ENCODE measurements around the gene OSBPL5.
"Not testable (repeated sequence)": the region's sequence is repeated elsewhere in the genome, so short reads cannot be mapped to it uniquely, and the experiment has no call there.

OSBPL5 gene

DNA sequence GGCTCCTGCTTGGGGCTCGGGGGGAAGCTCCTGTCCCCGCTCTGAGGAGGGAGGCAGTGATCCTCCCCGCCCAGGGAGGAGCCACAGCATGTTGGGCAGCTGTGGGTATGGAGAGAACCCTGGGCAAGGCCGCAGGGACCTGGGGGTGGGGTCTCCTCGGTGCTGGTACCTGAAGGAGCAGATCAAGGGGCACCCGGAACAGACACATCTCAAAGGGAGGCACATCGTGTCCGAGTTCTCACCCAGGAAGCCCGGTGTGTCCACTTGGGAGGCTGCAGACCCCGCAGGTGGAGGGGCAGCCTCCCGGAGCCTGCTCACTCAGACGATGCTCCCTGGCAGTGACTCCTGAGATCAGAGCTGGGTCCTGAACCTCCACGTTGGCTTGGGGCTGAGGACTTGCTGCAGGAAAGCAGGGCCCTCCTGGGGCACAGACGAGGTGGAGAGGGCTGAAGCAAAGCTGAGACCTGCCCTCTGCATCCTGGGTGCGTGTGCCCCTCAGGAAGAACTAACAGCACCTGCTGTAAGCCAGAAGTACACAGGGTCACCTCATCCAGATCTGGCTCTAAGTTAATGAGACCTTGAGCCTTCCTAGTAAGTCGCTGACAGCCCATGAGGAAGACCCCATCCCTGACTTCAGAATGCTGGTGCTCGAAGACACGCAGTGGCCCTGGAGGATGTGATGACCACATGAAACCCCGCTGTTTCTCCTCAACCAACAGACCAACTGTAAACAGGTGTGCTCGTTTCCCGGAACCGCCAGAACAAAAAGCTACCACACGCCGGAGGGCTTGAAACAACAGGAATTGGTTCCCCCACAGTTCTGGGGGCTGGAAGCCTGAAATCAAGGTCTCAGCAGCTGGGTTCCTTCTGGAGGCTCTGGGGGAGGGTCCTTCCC, 5.9 kb upstream of the OSBPL5 start:
- no peak for TF ChIP-seq FOXK2 (IDR thresholded peaks at IDR 0.05)
- TF ChIP-seq ELF4 (IDR thresholded peaks at IDR 0.05), result no peak
- no peak for TF ChIP-seq NFRKB (IDR thresholded peaks at IDR 0.05)
- no peak for DNase-seq (ENCODE audit: extremely low spot score)
- POLR2A ChIA-PET, result no interaction called here
- CTCF ChIA-PET, result no interaction called here

- no peak for DNase-seq (ENCODE audit: extremely low spot score)
- POLR2A ChIA-PET, result interaction anchor here (1.1 kb wide), 1 partner anchor 10 kb away, joined by 3 read pairs; no protein-coding TSS in a partner anchor
- CTCF ChIA-PET, result interaction anchor here (0.7 kb wide), 1 partner anchor 28 kb away, joined by 3 read pairs; no protein-coding TSS in a partner anchor
Measured at GRCh38 chr11:3170044-3170755, 5.1 kb upstream of the OSBPL5 start.

DNA sequence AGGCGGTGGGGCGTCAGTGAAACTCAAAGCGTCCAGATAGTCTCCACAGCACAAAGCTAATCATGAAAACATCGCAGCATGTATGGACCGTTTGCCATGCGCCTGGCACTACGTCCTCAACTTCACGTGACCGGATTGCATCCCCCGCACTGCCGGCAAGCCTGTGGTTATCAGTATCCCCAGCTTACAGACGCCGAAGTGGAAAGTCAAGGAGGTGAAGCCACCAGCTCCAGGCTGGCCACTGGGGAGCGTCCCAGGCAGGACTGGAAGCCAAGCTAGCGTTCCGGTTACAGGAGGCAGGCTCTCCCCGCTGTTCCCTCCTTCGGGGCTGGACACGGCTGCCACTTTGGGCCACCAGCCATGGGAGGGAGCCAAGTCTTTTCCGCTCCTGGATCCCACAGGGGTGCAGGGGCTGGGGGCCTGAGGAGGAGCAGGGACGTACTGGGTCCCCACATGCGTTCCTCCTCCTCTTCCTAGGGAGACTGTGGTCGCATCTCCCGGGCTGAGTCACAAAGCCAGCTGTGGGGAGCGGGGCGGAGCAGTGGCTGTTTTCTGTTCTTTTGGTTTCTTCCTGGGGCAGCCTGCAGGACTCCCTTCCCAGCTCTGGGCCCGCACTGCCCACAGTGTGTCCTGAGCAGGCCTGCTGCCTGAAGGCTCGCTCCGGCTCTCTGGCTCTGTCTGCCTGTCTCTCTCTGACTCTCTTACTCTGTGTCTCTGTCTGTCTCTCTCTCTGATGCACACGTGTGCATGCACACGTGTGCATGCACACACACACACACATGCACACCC, 4.3 kb upstream of the OSBPL5 start:
- no peak for DNase-seq (ENCODE audit: extremely low spot score)
- no peak for TF ChIP-seq TARDBP (IDR thresholded peaks at IDR 0.05)
- TF ChIP-seq FOXA1 (IDR thresholded peaks at IDR 0.05), result no peak
- TF ChIP-seq ELF4 (IDR thresholded peaks at IDR 0.05), result no peak
- TF ChIP-seq ZNF384 (IDR thresholded peaks at IDR 0.05), result no peak
- TF ChIP-seq FOXM1 (IDR thresholded peaks at IDR 0.05; ENCODE audit: borderline replicate concordance), result no peak
- TF ChIP-seq, protein P1, sequence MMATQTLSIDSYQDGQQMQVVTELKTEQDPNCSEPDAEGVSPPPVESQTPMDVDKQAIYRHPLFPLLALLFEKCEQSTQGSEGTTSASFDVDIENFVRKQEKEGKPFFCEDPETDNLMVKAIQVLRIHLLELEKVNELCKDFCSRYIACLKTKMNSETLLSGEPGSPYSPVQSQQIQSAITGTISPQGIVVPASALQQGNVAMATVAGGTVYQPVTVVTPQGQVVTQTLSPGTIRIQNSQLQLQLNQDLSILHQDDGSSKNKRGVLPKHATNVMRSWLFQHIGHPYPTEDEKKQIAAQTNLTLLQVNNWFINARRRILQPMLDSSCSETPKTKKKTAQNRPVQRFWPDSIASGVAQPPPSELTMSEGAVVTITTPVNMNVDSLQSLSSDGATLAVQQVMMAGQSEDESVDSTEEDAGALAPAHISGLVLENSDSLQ (IDR thresholded peaks at IDR 0.05), result no peak
- TF ChIP-seq SP1 (IDR thresholded peaks at IDR 0.05), result no peak
- no peak for TF ChIP-seq ARNT (IDR thresholded peaks at IDR 0.05)
- no peak for TF ChIP-seq FOXK2 (IDR thresholded peaks at IDR 0.05)
- TF ChIP-seq NFRKB (IDR thresholded peaks at IDR 0.05), result no peak
- TF ChIP-seq HDGF (IDR thresholded peaks at IDR 0.05; ENCODE audit: borderline replicate concordance), result no peak
- no peak for TF ChIP-seq BHLHE40 (IDR thresholded peaks at IDR 0.05; ENCODE audit: borderline replicate concordance)
- TF ChIP-seq L3MBTL2 (conservative IDR thresholded peaks at IDR 0.05), result no peak
- TF ChIP-seq CTBP1 (IDR thresholded peaks at IDR 0.05; ENCODE audit: borderline replicate concordance), result no peak
- TF ChIP-seq LEF1 (IDR thresholded peaks at IDR 0.05; ENCODE audit: borderline replicate concordance), result no peak
- no peak for TF ChIP-seq SUZ12 (IDR thresholded peaks at IDR 0.05)
- CTCF ChIA-PET, result interaction anchor here (0.7 to 1.5 kb wide), 2 partner anchors 26 to 29 kb away, joined by 3 to 4 read pairs; no protein-coding TSS in a partner anchor
- POLR2A ChIA-PET, result interaction anchor here (0.8 to 1.1 kb wide), 2 partner anchors 9 to 53 kb away, joined by 3 read pairs; no protein-coding TSS in a partner anchor

More at GRCh38 chr11:3170044-3170755, 5.1 kb upstream of the OSBPL5 start:
- TF ChIP-seq ARNT (IDR thresholded peaks at IDR 0.05) (no peak), SUZ12 (IDR thresholded peaks at IDR 0.05) (no peak), FOXM1 (IDR thresholded peaks at IDR 0.05; ENCODE audit: borderline replicate concordance) (no peak), SP1 (IDR thresholded peaks at IDR 0.05) (no peak), NFRKB (IDR thresholded peaks at IDR 0.05) (no peak), TARDBP (IDR thresholded peaks at IDR 0.05) (no peak), FOXA1 (IDR thresholded peaks at IDR 0.05) (no peak), BHLHE40 (IDR thresholded peaks at IDR 0.05; ENCODE audit: borderline replicate concordance) (no peak), LEF1 (IDR thresholded peaks at IDR 0.05; ENCODE audit: borderline replicate concordance) (no peak), CTBP1 (IDR thresholded peaks at IDR 0.05; ENCODE audit: borderline replicate concordance) (no peak), L3MBTL2 (conservative IDR thresholded peaks at IDR 0.05) (no peak), ELF4 (IDR thresholded peaks at IDR 0.05) (no peak), HDGF (IDR thresholded peaks at IDR 0.05; ENCODE audit: borderline replicate concordance) (no peak), ZNF384 (IDR thresholded peaks at IDR 0.05) (no peak), FOXK2 (IDR thresholded peaks at IDR 0.05) (no peak)
- TF ChIP-seq, protein P1 (IDR thresholded peaks at IDR 0.05), result no peak

DNA sequence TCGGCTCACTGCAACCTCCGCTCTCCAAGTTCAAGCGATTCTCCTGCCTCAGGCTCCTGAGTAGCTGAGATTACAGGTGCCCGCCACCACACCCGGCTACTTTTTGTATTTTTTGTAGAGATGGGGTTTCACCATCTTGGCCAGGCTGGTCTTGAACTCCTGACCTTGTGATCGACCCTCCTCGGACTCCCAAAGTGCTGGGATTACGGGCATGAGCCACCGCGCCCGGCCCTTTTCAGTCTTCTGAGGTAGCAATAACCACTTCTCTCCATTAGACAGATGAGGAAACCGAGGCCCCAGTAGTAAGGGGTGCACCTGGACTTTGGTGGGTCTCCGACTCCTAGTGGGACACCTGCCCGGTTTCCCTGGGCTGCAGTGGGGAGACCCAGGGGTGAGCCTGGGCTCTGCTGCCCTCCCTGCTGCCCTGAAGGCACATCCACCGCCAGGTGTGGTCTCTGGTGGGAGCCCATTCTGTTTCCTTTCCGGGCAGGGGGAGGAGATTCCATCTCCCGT, 3.7 kb upstream of the OSBPL5 start:
- POLR2A ChIA-PET, result interaction anchor here (0.8 to 1.1 kb wide), 2 partner anchors 8 to 54 kb away, joined by 3 read pairs; no protein-coding TSS in a partner anchor
- CTCF ChIA-PET, result interaction anchor here (1.5 kb wide), 1 partner anchor 26 kb away, joined by 4 read pairs; no protein-coding TSS in a partner anchor
- DNase-seq (ENCODE audit: extremely low spot score), result not testable (repeated sequence)

DNA sequence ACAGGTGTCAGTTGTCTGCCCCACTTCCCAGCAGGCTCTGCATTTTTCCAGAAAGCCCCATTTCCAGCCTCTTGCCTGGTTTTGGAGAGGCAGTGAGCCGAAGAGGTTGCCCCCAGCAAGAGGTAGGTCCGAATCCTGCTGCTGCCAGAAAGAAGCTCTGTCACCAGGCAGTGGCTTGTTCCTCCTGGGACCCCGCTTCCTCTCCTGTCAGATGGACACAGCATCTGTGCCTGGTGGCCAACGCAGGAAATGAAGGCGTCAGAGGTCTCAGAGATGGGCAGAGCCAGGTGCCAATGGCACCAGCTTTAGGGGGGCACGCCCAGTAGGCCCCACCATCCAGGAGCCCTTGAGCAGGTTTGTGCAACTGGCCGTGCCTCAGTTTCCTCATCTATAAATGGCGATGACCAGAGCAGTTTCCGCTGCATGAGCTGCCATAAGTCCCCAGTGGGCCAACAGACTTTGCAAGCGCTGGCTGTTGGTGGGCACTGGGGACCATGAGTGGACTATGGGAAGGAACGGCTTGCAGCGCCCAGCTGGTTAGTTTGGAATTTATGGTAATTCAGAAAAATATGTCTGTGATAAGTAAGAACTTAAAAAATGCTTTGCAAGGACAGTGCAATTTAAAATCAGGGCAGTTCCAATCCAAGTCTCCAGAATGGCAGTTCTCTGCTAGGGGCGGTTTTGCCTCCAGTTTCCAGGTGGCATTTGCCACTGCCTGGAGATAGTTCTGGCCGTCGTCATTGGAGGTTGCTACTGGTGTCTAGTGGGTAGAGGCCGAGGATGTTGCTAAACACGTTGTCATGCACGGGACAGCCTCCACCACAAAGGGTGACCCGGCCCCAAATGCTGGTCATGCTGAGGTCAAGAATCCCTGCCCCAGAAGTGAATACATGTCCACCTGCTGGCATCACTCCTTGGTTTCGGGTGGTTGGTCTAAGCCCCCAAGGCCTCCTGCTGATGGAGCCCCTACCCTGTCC, 2.3 kb upstream of the OSBPL5 start:
- no peak for DNase-seq (ENCODE audit: extremely low spot score)
- POLR2A ChIA-PET, result no interaction called here
- CTCF ChIA-PET, result interaction anchor here (1.5 kb wide), 1 partner anchor 28 kb away, joined by 4 read pairs; no protein-coding TSS in a partner anchor
- no peak for TF ChIP-seq NFRKB (IDR thresholded peaks at IDR 0.05)
- no peak for TF ChIP-seq HDGF (IDR thresholded peaks at IDR 0.05; ENCODE audit: borderline replicate concordance)
- TF ChIP-seq FOXK2 (IDR thresholded peaks at IDR 0.05), result no peak
- no peak for TF ChIP-seq ARNT (IDR thresholded peaks at IDR 0.05)
- TF ChIP-seq ZNF384 (IDR thresholded peaks at IDR 0.05), result no peak
- no peak for TF ChIP-seq LEF1 (IDR thresholded peaks at IDR 0.05; ENCODE audit: borderline replicate concordance)
- no peak for TF ChIP-seq CTBP1 (IDR thresholded peaks at IDR 0.05; ENCODE audit: borderline replicate concordance)
- no peak for TF ChIP-seq ELF4 (IDR thresholded peaks at IDR 0.05)
- TF ChIP-seq BHLHE40 (IDR thresholded peaks at IDR 0.05; ENCODE audit: borderline replicate concordance), result no peak
- TF ChIP-seq L3MBTL2 (conservative IDR thresholded peaks at IDR 0.05), result no peak
- no peak for TF ChIP-seq FOXM1 (IDR thresholded peaks at IDR 0.05; ENCODE audit: borderline replicate concordance)
